GM20431 (cell line): ENCODE results near the gene NDUFAF8.

Experiments used
- in situ Hi-C: fragments of 300-500 bp; cut with MseI, MboI; formaldehyde crosslinking; loops from one replicate; pipeline ENCODE4 v1.15.0; 2020; ENCODE audit warnings: low sequenced_read_pairs; ENCODE audit not compliant: unreplicated experiment

The NDUFAF8 gene

GRCh38 chr17:81238815-81239713 is at the start of gene NDUFAF8, which contains the start of gene TEPSIN:
Gene NDUFAF8 (plus strand): TSS chr17:81239318. CDS start chr17:81239364, 46 bp downstream.
Gene TEPSIN (minus strand): TSS chr17:81239055. CDS start chr17:81239033, 22 bp downstream.
- in situ Hi-C loops, result no loop called here

GRCh38 chr17:81189670-81190530 is 49.2 kb upstream of the NDUFAF8 start:
- in situ Hi-C loops, result no loop called here

GRCh38 chr17:81190591-81190990 is 48.5 kb upstream of the NDUFAF8 start:
- in situ Hi-C loops, result no loop called here

GRCh38 chr17:81191116-81191515 is 48.0 kb upstream of the NDUFAF8 start:
- in situ Hi-C loops, result no loop called here

- in situ Hi-C loops, result no loop called here
Observed at GRCh38 chr17:81191646-81192045, 47.5 kb upstream of the NDUFAF8 start.

- in situ Hi-C loops, result no loop called here
Observed at GRCh38 chr17:81192386-81193050, 46.6 kb upstream of the NDUFAF8 start.

GRCh38 chr17:81193051-81193410 is 46.1 kb upstream of the NDUFAF8 start:
- in situ Hi-C loops, result no loop called here

GRCh38 chr17:81193470-81194224 is 45.5 kb upstream of the NDUFAF8 start:
- in situ Hi-C loops, result no loop called here

- in situ Hi-C loops, result no loop called here
Observed at GRCh38 chr17:81194225-81194760, 44.8 kb upstream of the NDUFAF8 start.

GRCh38 chr17:81194941-81195901 is 43.9 kb upstream of the NDUFAF8 start:
- in situ Hi-C loops, result no loop called here

- in situ Hi-C loops, result no loop called here
Observed at GRCh38 chr17:81195941-81196495, 43.1 kb upstream of the NDUFAF8 start.

- in situ Hi-C loops, result no loop called here
Observed at GRCh38 chr17:81196505-81197408, 42.4 kb upstream of the NDUFAF8 start.

- in situ Hi-C loops, result no loop called here
Observed at GRCh38 chr17:81197409-81197795, 41.7 kb upstream of the NDUFAF8 start.

- in situ Hi-C loops, result no loop called here
Observed at GRCh38 chr17:81197831-81198490, 41.2 kb upstream of the NDUFAF8 start.

GRCh38 chr17:81198826-81199481 is 40.2 kb upstream of the NDUFAF8 start:
- in situ Hi-C loops, result no loop called here

- in situ Hi-C loops, result no loop called here
Observed at GRCh38 chr17:81199482-81199830, 39.7 kb upstream of the NDUFAF8 start.
